HTR-8/SVneo (cell line): ENCODE results near the gene KIAA1614.

Experiments used
- DNase-seq: peaks from one replicate; pipeline ENCODE4 v3.0.0; 2011; ENCODE audit warnings: low spot score, mixed read lengths; ENCODE audit not compliant: insufficient read length
- FAIRE-seq: peaks from 2 replicates; lab custom pipeline; 2011; peaks lifted over from hg19 to GRCh38; lab: Jason Lieb, UNC

KIAA1614 gene

DNA sequence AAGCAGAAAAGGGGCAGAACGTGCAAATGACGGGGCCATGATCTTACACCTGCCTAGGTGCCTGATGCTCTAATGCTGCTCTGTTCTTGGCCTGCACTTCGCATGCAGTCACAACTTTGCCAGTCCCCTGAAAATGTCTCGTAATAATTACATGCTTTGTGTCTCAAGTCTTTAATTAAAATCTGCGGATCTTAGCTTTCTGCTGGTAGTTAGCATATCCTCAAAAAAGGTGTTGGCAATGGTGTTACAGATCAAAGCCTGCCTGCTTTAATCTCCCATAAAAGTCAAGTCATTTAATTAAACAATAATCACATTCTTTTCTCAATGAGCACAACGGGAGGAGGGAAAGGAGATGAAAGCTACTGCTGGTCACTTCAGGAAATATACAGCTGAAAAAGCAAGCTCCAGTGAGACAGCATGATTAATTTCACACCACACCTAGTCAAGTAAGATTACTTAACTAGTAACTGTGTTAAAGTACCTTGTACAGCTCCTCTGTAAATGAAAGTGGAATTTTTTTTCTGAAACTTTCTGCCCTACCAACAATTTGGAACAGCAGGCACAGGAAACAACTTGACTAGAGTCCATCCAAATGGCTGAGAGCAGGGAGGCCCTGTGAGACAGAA, 64.1 kb downstream of the KIAA1614 start:
- DNase-seq (no peak), FAIRE-seq (no peak)

DNA sequence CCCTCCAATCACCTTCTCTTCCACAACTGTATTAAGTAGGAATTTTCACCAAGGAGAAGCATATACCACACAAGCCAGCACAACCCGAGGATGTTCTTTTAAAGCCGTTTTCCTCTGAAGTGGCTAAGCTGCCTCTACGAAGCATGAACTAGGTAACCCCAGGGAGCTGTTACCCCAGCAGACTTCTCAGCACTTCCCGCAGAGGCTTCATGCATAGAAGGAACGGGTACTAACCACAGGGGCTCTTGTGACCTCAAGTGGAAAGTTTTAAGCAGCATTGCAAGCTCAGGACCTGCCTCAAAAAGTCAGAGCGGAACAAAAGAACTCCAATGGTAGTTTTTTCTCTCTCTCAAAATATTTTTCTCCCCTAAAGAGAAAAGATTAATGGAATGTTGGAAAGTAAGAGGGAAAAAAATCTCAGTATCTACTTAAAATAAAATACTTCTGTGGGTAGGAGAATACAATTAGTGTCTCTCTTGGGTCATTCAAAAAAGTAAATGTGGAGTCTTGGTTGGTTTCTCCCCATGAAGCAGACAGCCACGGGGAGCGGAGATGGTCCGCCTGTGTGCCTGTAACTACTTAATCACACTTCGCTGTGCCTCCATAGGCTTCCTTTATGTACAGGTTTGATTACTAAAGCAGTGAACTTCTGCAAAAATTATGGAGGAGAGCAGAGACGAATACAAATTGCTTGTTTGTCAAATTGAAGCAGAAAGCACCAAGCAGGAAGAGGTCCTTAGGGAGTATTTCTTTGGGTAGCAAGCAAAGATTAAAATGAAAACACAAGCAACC, 69.1 kb downstream of the KIAA1614 start:
- no peak for DNase-seq
- no peak for FAIRE-seq

DNA sequence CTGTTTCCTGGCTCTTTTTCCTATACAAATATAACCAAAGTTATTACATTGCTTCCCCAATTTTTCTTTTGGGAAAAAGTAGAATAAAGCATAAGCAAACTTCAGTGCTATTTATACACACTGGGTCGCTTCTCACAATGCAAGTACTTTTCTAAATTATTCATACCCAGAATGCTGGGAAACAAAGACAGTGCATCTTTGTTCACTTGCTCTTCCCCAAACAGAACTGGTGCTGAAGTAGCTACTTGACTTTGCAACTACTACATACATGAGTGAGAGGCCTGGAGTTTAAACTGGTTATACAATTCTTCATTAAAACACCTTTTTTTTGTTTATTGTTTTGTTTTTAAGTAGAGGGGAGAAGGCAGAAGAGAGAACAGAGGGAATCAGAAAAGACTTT, 69.7 kb downstream of the KIAA1614 start:
- DNase-seq, result no peak

DNA sequence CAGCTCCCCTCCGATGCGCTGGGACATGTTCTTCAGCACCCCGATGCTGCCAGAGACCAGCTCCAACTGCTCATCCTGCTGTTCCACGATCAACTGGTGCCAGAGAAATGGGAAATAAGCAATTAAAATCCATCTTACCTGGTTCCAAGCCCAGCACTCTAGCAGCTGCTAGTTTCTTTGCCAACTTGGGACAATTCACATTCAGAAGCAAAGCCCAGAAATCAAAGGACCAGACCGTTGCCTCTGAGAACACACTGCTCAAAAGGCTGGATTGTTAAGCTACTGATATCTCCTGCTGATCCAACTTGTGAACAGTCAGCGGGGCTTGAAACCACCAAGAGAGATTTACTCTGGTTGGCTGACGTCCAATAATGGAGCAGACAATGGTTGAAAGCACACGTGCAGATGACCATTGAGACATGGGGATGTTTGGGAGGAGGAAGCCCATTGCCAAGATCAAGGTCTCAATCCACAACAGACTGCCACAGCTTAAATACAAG, 75.6 kb downstream of the KIAA1614 start:
- no peak for FAIRE-seq
- no peak for DNase-seq

More for the DNA sequence above, 69.7 kb downstream of the KIAA1614 start:
- FAIRE-seq, result no peak

DNA sequence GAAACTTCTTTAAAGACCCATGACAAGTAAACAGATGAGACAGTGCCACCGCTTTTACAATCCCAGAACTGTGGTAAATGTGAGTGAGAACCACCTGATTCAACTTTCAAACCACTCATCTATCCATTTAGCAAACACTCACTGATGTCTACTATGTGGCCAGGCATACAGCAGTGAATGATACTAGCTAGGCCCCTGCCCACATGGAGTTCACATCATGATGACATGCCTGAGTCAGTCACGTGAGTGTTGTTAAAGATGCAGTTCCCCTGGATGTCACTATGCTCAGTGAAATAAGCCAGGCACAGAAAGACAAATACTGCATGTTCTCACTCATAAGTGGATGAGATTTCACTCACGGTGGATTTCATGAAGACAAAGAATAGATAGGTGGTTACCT, 81.6 kb downstream of the KIAA1614 start:
- DNase-seq (no peak), FAIRE-seq (peak; percentile 83)

DNA sequence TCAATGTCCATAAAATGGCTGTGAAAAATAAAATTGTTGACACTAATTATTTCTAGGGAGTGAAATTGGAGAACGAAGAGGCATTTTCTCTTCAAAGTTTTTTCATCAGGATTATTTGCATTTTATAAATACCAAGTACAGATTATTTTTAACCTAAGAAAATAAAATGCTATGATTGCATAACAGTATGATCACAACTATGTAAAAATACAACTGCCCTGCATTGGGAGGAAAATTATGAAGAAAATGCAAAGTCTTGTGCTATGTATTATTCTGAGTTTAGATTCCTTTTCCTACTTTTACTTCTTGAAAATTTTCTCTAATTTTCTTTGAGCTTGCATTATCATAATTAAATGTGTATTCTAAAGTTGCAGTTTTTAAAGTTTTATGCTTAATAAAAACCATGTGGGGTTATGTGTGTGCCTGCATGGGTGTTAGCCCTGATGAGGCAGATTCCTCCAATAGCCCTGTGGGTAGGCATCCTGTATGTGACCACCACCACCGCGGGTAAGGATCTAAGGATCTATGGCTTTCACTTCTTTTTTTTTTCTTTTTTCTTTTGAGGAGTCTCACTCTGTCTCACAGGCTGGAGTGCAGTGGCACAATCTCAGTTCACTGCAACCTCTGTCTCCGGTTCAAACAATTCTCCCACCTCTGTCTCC, 85.3 kb downstream of the KIAA1614 start:
- FAIRE-seq (no peak), DNase-seq (no peak)
